IMR-90 (cell line): Measurements from ENCODE around the gene HNRNPAB. TPM values are rescaled to one million over a fixed set of nuclear protein-coding genes. Genes with fewer than 3 reads are reported as not detected.
A peak's percentile ranks its signal among the peaks of the same experiment; 100 is the strongest.
"Not testable (repeated sequence)": the region's sequence is repeated elsewhere in the genome, so short reads cannot be mapped to it uniquely, and the experiment has no call there.

Experiments
- ATAC-seq: fragments of 200-7000 bp; cut with Tn5 transposase; 2 replicates; pipeline ENCODE4 v1.9.1; 2020; ENCODE audit warnings: low read depth, mild to moderate bottlenecking, moderate library complexity
- BruUV-seq: library from RNA; stranded (reverse); fragments of 400-500 nt; replicated peaks from 2 replicates; lab custom pipeline; 2021; lab: Mats Ljungman, UMichigan
- CTCF ChIA-PET: fragments of 300-600 bp; formaldehyde crosslinking; extraction: SDS; loops from one replicate; lab custom pipeline; 2021; ENCODE audit warnings: antibody characterized with exemption; lab: Yijun Ruan, JAX
- POLR2A ChIA-PET: fragments of 300-600 bp; sonication (Branson Sonifier 250); formaldehyde crosslinking; loops from one replicate; lab custom pipeline; 2022; ENCODE audit warnings: antibody characterized with exemption; ENCODE audit not compliant: unreplicated experiment; lab: Charles Lee
- DNase-seq: peaks from one replicate; pipeline ENCODE4 v3.0.0; 2013
- H2AFZ ChIP-seq: replicated peaks from 2 replicates; pipeline ENCODE3; 2013; ENCODE audit warnings: low read length, mild to moderate bottlenecking; ENCODE audit not compliant: poor library complexity
- H2AK5ac ChIP-seq: 2 replicates; pipeline ENCODE4 v1.6.1; 2013; ENCODE audit warnings: low read depth, low read length, inconsistent platforms
- H2AK9ac ChIP-seq: replicated peaks from 2 replicates; pipeline ENCODE3; 2013; ENCODE audit warnings: mild to moderate bottlenecking, low read depth, low read length, moderate library complexity; ENCODE audit not compliant: poor library complexity
- H2BK120ac ChIP-seq: 2 replicates; pipeline ENCODE4 v1.6.1; 2013; ENCODE audit warnings: low read depth, low read length, inconsistent platforms
- H2BK15ac ChIP-seq: 3 replicates; pipeline ENCODE4 v1.6.1; 2013; ENCODE audit warnings: low read depth, low read length, inconsistent platforms
- H2BK20ac ChIP-seq: 2 replicates; pipeline ENCODE4 v1.6.1; 2013; ENCODE audit warnings: low read depth, mild to moderate bottlenecking, inconsistent platforms, low read length, moderate library complexity
- H2BK5ac ChIP-seq: 2 replicates; pipeline ENCODE4 v1.6.1; 2013; ENCODE audit warnings: mild to moderate bottlenecking, low read depth, low read length, inconsistent platforms; ENCODE audit not compliant: poor library complexity, severe bottlenecking
- H3K14ac ChIP-seq: replicated peaks from 2 replicates; pipeline ENCODE4 v1.6.1; 2013; ENCODE audit warnings: low read depth, low read length, inconsistent platforms
- H3K18ac ChIP-seq: 2 replicates; pipeline ENCODE4 v1.6.1; 2013; ENCODE audit warnings: low read depth, low read length, control low read depth
- H3K23ac ChIP-seq: 2 replicates; pipeline ENCODE4 v1.6.1; 2013; ENCODE audit warnings: low read depth, low read length, inconsistent platforms
- H3K27ac ChIP-seq: 2 replicates; pipeline ENCODE4 v1.5.1; 2013; ENCODE audit warnings: mild to moderate bottlenecking, control low read depth, low read length; ENCODE audit not compliant: insufficient read depth
- H3K27me3 ChIP-seq: 2 replicates; pipeline ENCODE4 v1.6.1; 2013; ENCODE audit warnings: low read length; ENCODE audit not compliant: control insufficient read depth, insufficient read depth
- H3K36me3 ChIP-seq: 2 replicates; pipeline ENCODE4 v1.6.1; 2013; ENCODE audit warnings: low read length, mixed read lengths; ENCODE audit not compliant: control insufficient read depth, insufficient read depth
- H3K4ac ChIP-seq: 2 replicates; pipeline ENCODE4 v1.6.1; 2013; ENCODE audit warnings: low read depth, low read length, inconsistent platforms
- H3K4me1 ChIP-seq: 2 replicates; pipeline ENCODE4 v1.6.1; 2013; ENCODE audit warnings: low read length, mixed read lengths; ENCODE audit not compliant: control insufficient read depth, insufficient read depth
- H3K4me2 ChIP-seq: 2 replicates; pipeline ENCODE4 v1.6.1; 2013; ENCODE audit warnings: low read depth, mild to moderate bottlenecking, control low read depth, low read length, moderate library complexity
- H3K4me3 ChIP-seq: 2 replicates; pipeline ENCODE4 v1.5.1; 2013; ENCODE audit warnings: low read depth, mild to moderate bottlenecking, control low read depth, low read length, moderate library complexity; ENCODE audit not compliant: insufficient read depth
- H3K56ac ChIP-seq: 2 replicates; pipeline ENCODE4 v1.6.1; 2013; ENCODE audit warnings: low read length, inconsistent platforms; ENCODE audit not compliant: insufficient read depth; ENCODE audit errors: extremely low read depth
- H3K79me1 ChIP-seq, 2 experiments: 2 replicates each; pipeline ENCODE4 v1.6.1; 2013; ENCODE audit warnings: low read length in 2 of 2, inconsistent platforms in 1 of 2, low read depth in 1 of 2
- H3K9ac ChIP-seq: 2 replicates; pipeline ENCODE4 v1.6.1; 2013; ENCODE audit warnings: low read depth, low read length, control low read depth
- H3K9me1 ChIP-seq: 2 replicates; pipeline ENCODE4 v1.6.1; 2013; ENCODE audit warnings: low read length, inconsistent platforms; ENCODE audit not compliant: insufficient read depth
- H3K9me3 ChIP-seq: 2 replicates; pipeline ENCODE4 v1.6.1; 2013; ENCODE audit warnings: low read length; ENCODE audit not compliant: control insufficient read depth, insufficient read depth
- H4K20me1 ChIP-seq: 2 replicates; pipeline ENCODE4 v1.6.1; 2013; ENCODE audit warnings: low read length, inconsistent platforms; ENCODE audit not compliant: insufficient read depth
- H4K5ac ChIP-seq: 2 replicates; pipeline ENCODE4 v1.6.1; 2013; ENCODE audit warnings: mild to moderate bottlenecking, low read depth, low read length, control low read depth
- H4K8ac ChIP-seq, 2 experiments: 2 replicates each; pipeline ENCODE4 v1.6.1; 2013; ENCODE audit warnings: low read depth in 2 of 2, low read length in 2 of 2, control low read depth in 1 of 2, inconsistent platforms in 1 of 2
- H4K91ac ChIP-seq: 2 replicates; pipeline ENCODE4 v1.6.1; 2013; ENCODE audit warnings: low read depth, low read length, inconsistent platforms; ENCODE audit not compliant: insufficient read depth
- CTCF ChIP-seq: conservative IDR thresholded peaks from 2 replicates; pipeline ENCODE4 v1.5.1; 2012; ENCODE audit warnings: mild to moderate bottlenecking, low read depth, low read length, improper control_type of control experiment
- POLR2A ChIP-seq: IDR thresholded peaks from 2 replicates; pipeline ENCODE4 v1.6.1; 2012; ENCODE audit warnings: mild to moderate bottlenecking, low read depth, low read length
- WGBS, 2 experiments: methylation state at CpG; one replicate each; pipeline versions ENCODE4 v1.1.5 to v1.1.7; 2013; ENCODE audit warnings: missing lambda C conversion rate in 2 of 2; ENCODE audit not compliant: insufficient read length in 1 of 2; ENCODE audit errors: extremely low coverage in 2 of 2; 5-methylcytosine and 5-hydroxymethylcytosine counted together
- dilution Hi-C: fragments of 300-500 bp; cut with HindIII; formaldehyde crosslinking; loops from one replicate; pipeline ENCODE4 v1.14.3; 2018; ENCODE audit warnings: low sequenced_read_pairs; ENCODE audit not compliant: unreplicated experiment
- in situ Hi-C: fragments of 300-500 bp; cut with MboI; formaldehyde crosslinking; loops from 3 replicates; pipeline ENCODE4 v1.14.3; 2019; ENCODE audit warnings: low sequenced_read_pairs, inconsistent platforms, mixed read lengths
- intact Hi-C: fragments of 100-400 bp; cut with micrococcal nuclease; formaldehyde crosslinking; loops from 2 replicates; pipeline ENCODE4 v1.10.0; 2022
- polyA plus RNA-seq, 3 experiments: library from polyadenylated mRNA; depleted of rRNA; stranded (reverse); fragments of >200 nt; gene quantifications; 2 replicates each; pipeline ENCODE4 v1.2.3, GENCODE V29; 2012; ENCODE audit warnings: low replicate concordance in 1 of 3
- total RNA-seq: library from RNA; depleted of rRNA; stranded (reverse); fragments of >200 nt; gene quantifications from 2 replicates; pipeline ENCODE4 v1.2.3, GENCODE V29; 2012

The HNRNPAB gene
- total and polyA plus RNA-seq, 2 of the 4 experiments (the other 2 are of a cell fraction): 32.1 to 128 TPM

- no peak overlapping the region for H2BK20ac ChIP-seq
- peak; percentile 20; the same call in 1 of the 2 replicates for TF ChIP-seq CTCF
- no peak for TF ChIP-seq POLR2A
- no peak overlapping the region for H2AK5ac ChIP-seq
- H3K4me2 ChIP-seq: no peak overlapping the region
- no peak overlapping the region for H4K5ac ChIP-seq
- H2BK15ac ChIP-seq: no peak overlapping the region
- H3K9ac ChIP-seq: no peak overlapping the region
- ATAC-seq (no peak), DNase-seq (no peak)
- no peaks in the 10 kb centered on the region for H4K20me1 ChIP-seq
- H3K27ac ChIP-seq: no peak overlapping the region
- no peak overlapping the region for H3K4me3 ChIP-seq
- H4K91ac ChIP-seq: no peak overlapping the region
- peaks cover 23% of the 10 kb centered on the region; the same call in 1 of the 2 replicates for H3K27me3 ChIP-seq
- no peak overlapping the region for H3K4ac ChIP-seq
- no peaks in the 10 kb centered on the region for H3K36me3 ChIP-seq
- no peak overlapping the region for H3K18ac ChIP-seq
- H3K56ac ChIP-seq: no peak overlapping the region
- in situ Hi-C loops: no loop called here
- no peak overlapping the region for H2AFZ ChIP-seq
- peaks cover 5% of the 10 kb centered on the region; the same call in 1 of the 2 replicates for H3K9me3 ChIP-seq
- H2BK5ac ChIP-seq: no peak overlapping the region
- intact Hi-C loops: no loop called here
- dilution Hi-C loops: no loop called here
- H3K79me1 ChIP-seq: peaks cover 0 to 2% of the 10 kb centered on the region in 2 experiments; a peak in 1 of 4 replicates
- no peak overlapping the region for H2AK9ac ChIP-seq
- H3K23ac ChIP-seq: no peak overlapping the region
- ChIA-PET POLR2A (no interaction called here), CTCF (interaction anchor here (0.6 to 1.2 kb wide), 3 partner anchors 9 to 104 kb away, joined by 3 read pairs; no protein-coding TSS in a partner anchor)
- no peak overlapping the region for H4K8ac ChIP-seq
- 0 out of 2 replicates have a peak, but pooled peaks cover 2% of the 10 kb centered on the region for H3K9me1 ChIP-seq
- H3K14ac ChIP-seq: no peak overlapping the region
- BruUV-seq: no TSS peak
- 61% methylated on average over 3 of the region's 8 CpGs; no CpG with 5 or more reads in 1 of the 2 experiments for WGBS, 2 experiments
- peaks cover 3% of the 10 kb centered on the region for H3K4me1 ChIP-seq
- no peak overlapping the region for H2BK120ac ChIP-seq
These were observed 7.3 kb upstream of the HNRNPAB start for GRCh38 chr5:178196986-178197385.

GRCh38 chr5:178198151-178198550 is 6.2 kb upstream of the HNRNPAB start:
- H3K18ac ChIP-seq, H3K4me3 ChIP-seq, H3K4ac ChIP-seq, BruUV-seq, H3K9ac ChIP-seq, H2AFZ ChIP-seq, H3K36me3 ChIP-seq, POLR2A ChIA-PET, H3K14ac ChIP-seq, H3K9me3 ChIP-seq, H2BK20ac ChIP-seq, H3K27ac ChIP-seq, CTCF ChIA-PET, dilution Hi-C loops, DNase-seq, H3K79me1 ChIP-seq, ATAC-seq, H4K20me1 ChIP-seq, H2BK120ac ChIP-seq, H4K8ac ChIP-seq, H3K4me2 ChIP-seq, H3K56ac ChIP-seq, H2AK5ac ChIP-seq, H3K4me1 ChIP-seq, intact Hi-C loops, H3K9me1 ChIP-seq, H2BK5ac ChIP-seq, in situ Hi-C loops, H4K91ac ChIP-seq, H4K5ac ChIP-seq, H2AK9ac ChIP-seq, H2BK15ac ChIP-seq, H3K23ac ChIP-seq: not testable (repeated sequence)
- peaks cover 19% of the 10 kb centered on the region; the same call in 1 of the 2 replicates for H3K27me3 ChIP-seq
- WGBS, 2 experiments: 100% methylated on average over 2 of the region's 11 CpGs; no CpG with 5 or more reads in 1 of the 2 experiments
